SH-SY5Y (cell line): ENCODE data around the gene ABCD3.

Experiments used
- GATA2 ChIP-seq: IDR thresholded peaks from 2 replicates; pipeline ENCODE4 v1.6.1; 2011; ENCODE audit warnings: mild to moderate bottlenecking, low read depth, low read length
- GATA3 ChIP-seq: IDR thresholded peaks from 2 replicates; pipeline ENCODE4 v1.6.1; 2011; ENCODE audit warnings: low read depth, mild to moderate bottlenecking, low read length, moderate library complexity

DNA sequence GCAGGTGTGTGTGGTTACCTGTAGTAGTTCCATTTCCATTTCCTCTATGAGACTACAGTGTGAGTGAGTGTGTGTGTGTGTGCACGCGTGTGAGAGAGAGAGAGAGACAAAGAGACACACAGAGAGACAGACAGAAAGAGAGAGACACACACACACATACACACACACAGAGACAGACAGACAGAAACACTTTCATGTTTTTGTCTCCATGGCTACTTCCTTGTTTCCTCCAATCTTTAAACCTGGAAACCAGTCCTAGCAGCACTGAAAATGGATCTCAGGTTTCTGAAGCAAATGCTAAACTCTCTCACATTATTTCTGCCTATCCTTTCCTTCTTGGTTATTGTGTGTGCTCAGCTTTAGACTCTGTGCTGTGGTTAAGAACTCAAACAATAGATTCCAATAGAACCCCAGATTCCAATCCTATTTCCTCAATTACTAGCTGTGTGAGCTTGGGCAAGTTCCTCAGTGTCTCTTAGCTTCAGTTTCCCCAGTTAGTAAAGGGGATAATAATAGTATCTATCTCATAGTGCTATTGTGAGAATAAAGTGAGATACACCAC, 22.4 kb upstream of the ABCD3 start:
- no peak for TF ChIP-seq GATA2
- no peak for TF ChIP-seq GATA3
